Stomach (tissue), 19 donors: Measurements from ENCODE around the gene TMEM106B. TPM values are rescaled to one million over a fixed set of nuclear protein-coding genes. Genes with fewer than 3 reads are reported as not detected.
A peak's percentile ranks its signal among the peaks of the same experiment; 100 is the strongest.
"Not testable (repeated sequence)": the region's sequence is repeated elsewhere in the genome, so short reads cannot be mapped to it uniquely, and the experiment has no call there.

Experiments
- DNase-seq, 2 donors: peaks; one replicate each; pipeline versions ENCODE4 v3.0.0 to v3.0.0-alpha.2; 2013 to 2019
- H3K27ac ChIP-seq, 5 donors: fragments of 200-600 bp in 4 of 5; sonication (generic) in 4 of 5; one replicate each; pipeline ENCODE4 v1.5.1; 2013 to 2019; ENCODE audit warnings: mild to moderate bottlenecking in 1 of 5, moderate library complexity in 1 of 5
- H3K27me3 ChIP-seq, 3 donors: fragments of 200-600 bp; sonication (generic); one replicate each; pipeline ENCODE4 v1.5.1; 2017 to 2019; ENCODE audit warnings: mixed run types in 1 of 3
- H3K36me3 ChIP-seq, 4 donors: fragments of 200-600 bp; sonication (generic); 1 replicate in 3 of 4; 2 replicates in 1 of 4; pipeline ENCODE4 v1.5.1; 2016 to 2019
- H3K4me1 ChIP-seq, 4 donors: fragments of 200-600 bp; sonication (generic); one replicate each; pipeline ENCODE4 v1.5.1; 2016 to 2019
- H3K4me3 ChIP-seq, 4 donors: fragments of 200-600 bp; sonication (generic) in 3 of 4; one replicate each; pipeline ENCODE4 v1.5.1; 2016 to 2019; ENCODE audit warnings: mild to moderate bottlenecking in 1 of 4
- H3K9me3 ChIP-seq, 4 donors: fragments of 200-600 bp; sonication (generic); one replicate each; pipeline ENCODE4 v1.5.1; 2016 to 2019
- CTCF ChIP-seq, 7 experiments: fragments of 450-650 bp in 4 of 7; fragments of 200-600 bp in 3 of 7; sonication (generic) in 3 of 7; IDR thresholded peaks; one replicate each; pipeline ENCODE4 v1.5.1; 2016 to 2019; ENCODE audit warnings: antibody characterized with exemption in 7 of 7, control low read depth in 2 of 7, mild to moderate bottlenecking in 1 of 7
- EP300 ChIP-seq: sonication (generic); formaldehyde crosslinking; IDR thresholded peaks from one replicate; pipeline ENCODE4 v1.6.1; 2017; ENCODE audit warnings: antibody characterized with exemption
- POLR2A ChIP-seq, 4 donors: fragments of 450-650 bp; IDR thresholded peaks; one replicate each; pipeline ENCODE4 v1.6.1; 2016; ENCODE audit warnings: antibody characterized with exemption in 4 of 4, control low read depth in 2 of 4, mild to moderate bottlenecking in 1 of 4, moderate library complexity in 1 of 4
- POLR2AphosphoS5 ChIP-seq, 3 donors: sonication (generic); formaldehyde crosslinking; IDR thresholded peaks; one replicate each; pipeline ENCODE4 v1.6.1; 2016; ENCODE audit warnings: antibody characterized with exemption in 3 of 3
- WGBS, 5 donors: extraction: QIAGEN DNeasy Blood & Tissue Kit in 3 of 5; methylation state at CpG; one replicate each; pipeline versions ENCODE4 v1.1.5 to v1.1.7; 2013 to 2018; 5-methylcytosine and 5-hydroxymethylcytosine counted together
- intact Hi-C: fragments of 100-400 bp; cut with DNase I; formaldehyde crosslinking; loops from one replicate; pipeline ENCODE4 v1.15.1; 2023; ENCODE audit warnings: low total_unique reads
- long read RNA-seq, 10 donors: transcript quantifications; one replicate each; lab custom pipeline, GENCODE V29; 2026
- polyA plus RNA-seq, 3 donors: library from polyadenylated mRNA; stranded (reverse); fragments of 200-250 nt; gene quantifications; one replicate each; pipeline ENCODE4 v1.2.3, GENCODE V29; 2013
- total RNA-seq, 5 donors: library from RNA; depleted of rRNA; stranded (reverse); fragments of >200 nt; gene quantifications; one replicate each; pipeline versions ENCODE4 v1.1.0 to v1.2.3, GENCODE V29; 2014 to 2016
- donor health status: healthy with polysubstance abuse.
- donor health status: Bipolar disorder and iron deficiency.
- donor health status: healthy.

TMEM106B gene
- total RNA-seq (10 to 100 TPM in 4 of 5 donors, 1 to 10 TPM in 1; 5.8 to 85.5 (median 72.3) TPM), polyA plus RNA-seq (1 to 10 TPM; 5.0 to 9.6 (median 7.3) TPM)
- long read RNA-seq, donor 1, transcript TMEM106B-202 (8 exons, 2,126 nt), result major isoform, 7 of 7 reads
- long read RNA-seq, donor 1, partial matches to known transcripts, result 0 of 7 reads
- long read RNA-seq, donor 1, other reads (novel, unspliced or antisense), result 0 of 7 reads
- long read RNA-seq, donor 2, transcript TMEM106B-202 (8 exons, 2,126 nt), result major isoform, 7 of 7 reads
- long read RNA-seq, donor 2, partial matches to known transcripts, result 0 of 7 reads
- long read RNA-seq, donor 2, other reads (novel, unspliced or antisense), result 0 of 7 reads
- long read RNA-seq, donor 3, partial matches to known transcripts, result 0 of 4 reads
- long read RNA-seq, donor 3, other reads (novel, unspliced or antisense), result 0 of 4 reads
- long read RNA-seq, donor 4, result 0 reads
- long read RNA-seq, donor 5, transcript TMEM106B-202 (8 exons, 2,126 nt), result major isoform, 15 of 16 reads
- long read RNA-seq, donor 5, partial matches to known transcripts, result 0 of 16 reads
- long read RNA-seq, donor 5, other reads (novel, unspliced or antisense), result 0 of 16 reads
- long read RNA-seq, donor 6, transcript TMEM106B-202 (8 exons, 2,126 nt), result major isoform, 17 of 17 reads
- long read RNA-seq, donor 6, partial matches to known transcripts, result 0 of 17 reads
- long read RNA-seq, donor 6, other reads (novel, unspliced or antisense), result 0 of 17 reads
- long read RNA-seq, donor 7, transcript TMEM106B-202 (8 exons, 2,126 nt), result major isoform, 10 of 10 reads
- long read RNA-seq, donor 7, partial matches to known transcripts, result 0 of 10 reads
- long read RNA-seq, donor 7, other reads (novel, unspliced or antisense), result 0 of 10 reads
- long read RNA-seq, donor 8, transcript TMEM106B-202 (8 exons, 2,126 nt), result major isoform, 7 of 7 reads
- long read RNA-seq, donor 8, partial matches to known transcripts, result 0 of 7 reads
- long read RNA-seq, donor 8, other reads (novel, unspliced or antisense), result 0 of 7 reads
- long read RNA-seq, donor 9, transcript TMEM106B-202 (8 exons, 2,126 nt), result major isoform, 9 of 9 reads
- long read RNA-seq, donor 9, partial matches to known transcripts, result 0 of 9 reads
- long read RNA-seq, donor 9, other reads (novel, unspliced or antisense), result 0 of 9 reads
- long read RNA-seq, donor 10, partial matches to known transcripts, result 0 of 3 reads
- long read RNA-seq, donor 10, other reads (novel, unspliced or antisense), result 0 of 3 reads

- no peaks in the 10 kb centered on the region for H3K9me3 ChIP-seq
- intact Hi-C loops, result no loop called here
- H3K27me3 ChIP-seq, result no peaks in the 10 kb centered on the region
- TF ChIP-seq CTCF (IDR thresholded peaks at IDR 0.05), result peak in 1 of 7 experiments; percentile 4
- TF ChIP-seq POLR2AphosphoS5 (IDR thresholded peaks at IDR 0.05), result peak; percentile 93 to 96 (median 96)
- peak in 1 of 4 donors; percentile 63 for TF ChIP-seq POLR2A (IDR thresholded peaks at IDR 0.05)
- no peak for TF ChIP-seq EP300
- peaks cover 0 to 16% (median 13%) of the 10 kb centered on the region in 4 donors for H3K36me3 ChIP-seq
- peak within 1 kb of the TSS; percentile 95 to 100 (median 98) for H3K27ac ChIP-seq
- peaks cover 7 to 34% (median 19%) of the 10 kb centered on the region in 4 donors for H3K4me1 ChIP-seq
- H3K4me3 ChIP-seq, result peak within 1 kb of the TSS; percentile 66 to 82 (median 76)
- peak; percentile 99 for DNase-seq
- 0 to 1% (median 0%) methylated on average over 38 to 62 of the region's 62 CpGs for WGBS, 5 donors
Observed at GRCh38 chr7:12211054-12211710, at the start of gene TMEM106B. TMEM106B (plus strand) TSS chr7:12211294; CDS start chr7:12214811, 3,517 bp downstream.

GRCh38 chr7:12162415-12163113, 48.5 kb upstream of the TMEM106B start:
- H3K4me1 ChIP-seq, result no peaks in the 10 kb centered on the region
- no peaks in the 10 kb centered on the region for H3K36me3 ChIP-seq
- intact Hi-C loops, result no loop called here
- WGBS, 5 donors, result 15 to 26% (median 16%) methylated on average over 5 of the region's 5 CpGs
- TF ChIP-seq EP300 (no peak), POLR2AphosphoS5 (IDR thresholded peaks at IDR 0.05) (no peak), POLR2A (IDR thresholded peaks at IDR 0.05) (no peak), CTCF (IDR thresholded peaks at IDR 0.05) (no peak)
- no peak for DNase-seq
- H3K27ac ChIP-seq, result no peak overlapping the region
- no peaks in the 10 kb centered on the region for H3K27me3 ChIP-seq
- H3K4me3 ChIP-seq, result no peak overlapping the region
- H3K9me3 ChIP-seq, result peaks cover 0 to 4% (median 0%) of the 10 kb centered on the region in 4 donors

- H3K36me3 ChIP-seq, intact Hi-C loops, H3K27ac ChIP-seq, H3K27me3 ChIP-seq, DNase-seq, H3K4me3 ChIP-seq, H3K9me3 ChIP-seq, H3K4me1 ChIP-seq: not testable (repeated sequence)
- 69 to 91% (median 86%) methylated on average over 3 of the region's 3 CpGs for WGBS, 5 donors
Observed at GRCh38 chr7:12168065-12168464, 43.0 kb upstream of the TMEM106B start.

GRCh38 chr7:12169981-12170820, 40.9 kb upstream of the TMEM106B start:
- H3K27ac ChIP-seq, H3K4me3 ChIP-seq, H3K9me3 ChIP-seq, H3K36me3 ChIP-seq, H3K4me1 ChIP-seq, intact Hi-C loops, H3K27me3 ChIP-seq: not testable (repeated sequence)
- peak; percentile 20 to 38 for DNase-seq
- 55 to 84% (median 56%) methylated on average over 6 of the region's 6 CpGs for WGBS, 5 donors
